Smooth muscle cell (in vitro differentiated cells): ENCODE measurements around the gene MUC2. TPM values are rescaled to one million over a fixed set of nuclear protein-coding genes. Genes with fewer than 3 reads are reported as not detected.

Source experiments
- DNase-seq: peaks from one replicate; lab custom pipeline; 2025; ENCODE audit not compliant: unreplicated experiment; lab: John Stamatoyannopoulos, UW
- H2AFZ ChIP-seq: fragments of 200-600 bp; sonication (generic); 2 replicates; pipeline ENCODE4 v1.6.0; 2016; ENCODE audit warnings: antibody characterized with exemption, low read depth, mild to moderate bottlenecking
- H3F3A ChIP-seq: fragments of 200-600 bp; sonication (generic); 2 replicates; pipeline ENCODE4 v1.6.0; 2017; ENCODE audit warnings: antibody characterized with exemption, low read depth
- H3K27ac ChIP-seq: fragments of 200-600 bp; sonication (generic); 2 replicates; pipeline ENCODE4 v1.5.1; 2016; ENCODE audit warnings: low read depth, mild to moderate bottlenecking
- H3K27me3 ChIP-seq: fragments of 200-600 bp; sonication (generic); 2 replicates; pipeline ENCODE4 v1.6.1; 2016; ENCODE audit warnings: low read depth, mild to moderate bottlenecking
- H3K36me3 ChIP-seq: fragments of 200-600 bp; sonication (generic); 2 replicates; pipeline ENCODE4 v1.5.1; 2016; ENCODE audit warnings: low read depth
- H3K4me1 ChIP-seq: fragments of 200-600 bp; sonication (generic); 2 replicates; pipeline ENCODE4 v1.5.1; 2016; ENCODE audit warnings: low read depth
- H3K4me2 ChIP-seq: fragments of 200-600 bp; sonication (generic); 2 replicates; pipeline ENCODE4 v1.6.0; 2016; ENCODE audit warnings: mild to moderate bottlenecking
- H3K4me3 ChIP-seq: fragments of 200-600 bp; sonication (generic); 2 replicates; pipeline ENCODE4 v1.5.1; 2016; ENCODE audit warnings: mild to moderate bottlenecking
- H3K79me2 ChIP-seq: fragments of 200-600 bp; sonication (generic); 2 replicates; pipeline ENCODE4 v1.6.0; 2016; ENCODE audit warnings: low read depth, mild to moderate bottlenecking
- H3K9ac ChIP-seq: fragments of 200-600 bp; sonication (generic); 2 replicates; pipeline ENCODE4 v1.6.0; 2016; ENCODE audit warnings: low read depth
- H3K9me3 ChIP-seq: fragments of 200-600 bp; sonication (generic); replicated peaks from 2 replicates; pipeline ENCODE4 v1.5.1; 2016; ENCODE audit warnings: low read depth
- H4K20me1 ChIP-seq: fragments of 200-600 bp; sonication (generic); 2 replicates; pipeline ENCODE4 v1.6.0; 2016; ENCODE audit warnings: low read depth
- CTCF ChIP-seq: fragments of 200-600 bp; sonication (generic); IDR thresholded peaks from 2 replicates; pipeline ENCODE4 v1.5.1; 2017; ENCODE audit warnings: borderline replicate concordance, mild to moderate bottlenecking, antibody characterized with exemption; ENCODE audit not compliant: insufficient read depth, poor library complexity, severe bottlenecking
- WGBS: methylation state at CpG from one replicate; pipeline ENCODE4 v1.1.7; 2016; ENCODE audit warnings: low lambda C conversion rate; 5-methylcytosine and 5-hydroxymethylcytosine counted together
- polyA plus RNA-seq: library from polyadenylated mRNA; unstranded; fragments of >200 nt; fragmentation: Nextera tagmentation; extraction: Ambion mirVana; gene quantifications from 2 replicates; pipeline ENCODE4 v1.2.1, GENCODE V29; 2016
- total RNA-seq: library from RNA; depleted of rRNA; stranded (reverse); fragments of >200 nt; gene quantifications from 2 replicates; pipeline ENCODE4 v1.2.3, GENCODE V29; 2014

The MUC2 gene
- total and polyA plus RNA-seq, 2 experiments from 2014 or later, result not detected

- Histone ChIP-seq H3K4me1 (no peaks in the 10 kb centered on the region), H2AFZ (no peak overlapping the region), H3K4me3 (no peak overlapping the region), H3K79me2 (no peaks in the 10 kb centered on the region), H3K27me3 (no peaks in the 10 kb centered on the region), H4K20me1 (no peaks in the 10 kb centered on the region), H3K9me3 (no peaks in the 10 kb centered on the region), H3K9ac (no peak overlapping the region), H3F3A (no peaks in the 10 kb centered on the region), H3K4me2 (no peak overlapping the region), H3K27ac (no peak overlapping the region), H3K36me3 (no peaks in the 10 kb centered on the region)
- TF ChIP-seq CTCF, result no peak
- WGBS, result 90% methylated on average over 28 of the region's 28 CpGs
- no peak for DNase-seq
These were observed 29.9 kb downstream of the MUC2 start for GRCh38 chr11:1104411-1105182.

DNA sequence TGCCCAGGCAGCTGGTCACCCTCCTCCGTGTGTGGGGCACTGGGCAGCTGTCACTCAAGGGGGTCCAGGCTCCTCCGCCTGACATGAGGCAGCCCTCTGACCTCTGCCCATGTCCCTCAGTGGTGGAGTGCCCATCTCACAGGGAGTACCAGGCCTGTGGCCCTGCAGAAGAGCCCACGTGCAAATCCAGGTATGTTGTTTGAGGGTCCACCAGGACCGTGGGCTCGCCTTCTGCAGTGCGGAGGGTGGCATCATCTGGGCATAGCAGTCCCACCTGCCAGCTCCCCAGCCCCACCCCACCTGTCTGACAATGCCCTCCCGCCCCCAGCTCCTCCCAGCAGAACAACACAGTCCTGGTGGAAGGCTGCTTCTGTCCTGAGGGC is 30.5 kb downstream of the MUC2 start:
- Histone ChIP-seq H3K27ac (no peak overlapping the region), H3K4me3 (no peak overlapping the region), H3K4me1 (no peaks in the 10 kb centered on the region), H3K9ac (no peak overlapping the region), H3K9me3 (no peaks in the 10 kb centered on the region), H3F3A (no peaks in the 10 kb centered on the region), H2AFZ (no peak overlapping the region), H3K79me2 (no peaks in the 10 kb centered on the region), H3K4me2 (no peak overlapping the region), H3K36me3 (no peaks in the 10 kb centered on the region), H4K20me1 (no peaks in the 10 kb centered on the region), H3K27me3 (no peaks in the 10 kb centered on the region)
- DNase-seq, result no peak
- WGBS, result 95% methylated on average over 6 of the region's 7 CpGs
- no peak for TF ChIP-seq CTCF

DNA sequence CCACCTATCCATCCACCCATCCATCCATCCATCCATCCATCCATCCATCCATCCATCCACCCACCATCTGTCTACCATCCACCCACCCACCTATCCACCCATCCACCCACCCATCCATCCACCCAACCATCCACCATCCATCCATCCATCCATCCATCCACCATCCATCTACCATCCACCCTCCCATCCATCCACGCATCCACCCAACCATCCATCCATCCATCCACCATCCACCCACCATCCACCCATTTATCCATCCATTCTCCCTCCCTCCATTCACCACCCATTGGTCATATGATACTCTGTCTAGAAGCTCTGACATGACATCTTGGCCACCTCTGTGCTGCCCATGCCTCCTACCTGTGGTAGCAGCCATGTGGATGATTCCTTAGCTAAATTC is 31.7 kb downstream of the MUC2 start:
- no peaks in the 10 kb centered on the region for H3F3A ChIP-seq

More for the DNA sequence above, 31.7 kb downstream of the MUC2 start:
- Histone ChIP-seq H3K9ac (no peak overlapping the region), H3K27ac (no peak overlapping the region), H3K79me2 (no peaks in the 10 kb centered on the region), H3K27me3 (no peaks in the 10 kb centered on the region), H3K9me3 (no peaks in the 10 kb centered on the region), H3K4me3 (no peak overlapping the region), H3K4me1 (no peaks in the 10 kb centered on the region), H3K36me3 (no peaks in the 10 kb centered on the region), H3K4me2 (no peak overlapping the region), H4K20me1 (no peaks in the 10 kb centered on the region), H2AFZ (no peak overlapping the region)
- no peak for DNase-seq
- WGBS, result 100% methylated on average over 1 of the region's 1 CpG
- no peak for TF ChIP-seq CTCF
